RWPE2 (cell line): ENCODE measurements around the gene AMMECR1L.
"Not testable (repeated sequence)": the region's sequence is repeated elsewhere in the genome, so short reads cannot be mapped to it uniquely, and the experiment has no call there.

ENCODE experiments used
- ATAC-seq: fragments of 200-7000 bp; cut with Tn5 transposase; 3 replicates; pipeline ENCODE4 v1.9.1; 2021; ENCODE audit warnings: low read depth
- DNase-seq: peaks from one replicate; pipeline ENCODE4 v3.0.0-alpha.2; 2020; ENCODE audit warnings: low spot score
- H3K27ac ChIP-seq: fragments of 450-650 bp; 2 replicates; pipeline ENCODE4 v1.5.1; 2017; ENCODE audit warnings: mild to moderate bottlenecking; ENCODE audit not compliant: poor library complexity, severe bottlenecking
- H3K27me3 ChIP-seq: fragments of 250-450 bp; sonication (Bioruptor Pico); 2 replicates; pipeline ENCODE4 v1.5.1; 2021; ENCODE audit warnings: mild to moderate bottlenecking, moderate library complexity; ENCODE audit not compliant: insufficient read depth, poor library complexity, severe bottlenecking
- H3K36me3 ChIP-seq: fragments of 250-450 bp; sonication (Bioruptor Pico); 2 replicates; pipeline ENCODE4 v1.5.1; 2020; ENCODE audit warnings: low read depth, mild to moderate bottlenecking, moderate library complexity
- H3K4me1 ChIP-seq: fragments of 250-450 bp; sonication (Bioruptor Pico); 2 replicates; pipeline ENCODE4 v1.5.1; 2021; ENCODE audit warnings: mild to moderate bottlenecking, moderate library complexity; ENCODE audit not compliant: insufficient read depth, poor library complexity, severe bottlenecking
- H3K4me3 ChIP-seq: fragments of 250-450 bp; sonication (Bioruptor Pico); 2 replicates; pipeline ENCODE4 v1.5.1; 2021; ENCODE audit warnings: mild to moderate bottlenecking, moderate library complexity; ENCODE audit not compliant: severe bottlenecking
- H3K9me3 ChIP-seq: fragments of 250-450 bp; sonication (Bioruptor Pico); 2 replicates; pipeline ENCODE4 v1.5.1; 2021; ENCODE audit warnings: mild to moderate bottlenecking, moderate library complexity; ENCODE audit not compliant: severe bottlenecking
- TF ChIP-seq, protein P1 (sequence below): fragments of 450-650 bp; IDR thresholded peaks from one replicate; pipeline ENCODE4 v1.5.1; 2017; ENCODE audit warnings: mild to moderate bottlenecking, moderate library complexity; ENCODE audit not compliant: poor library complexity, severe bottlenecking

The AMMECR1L gene

DNA sequence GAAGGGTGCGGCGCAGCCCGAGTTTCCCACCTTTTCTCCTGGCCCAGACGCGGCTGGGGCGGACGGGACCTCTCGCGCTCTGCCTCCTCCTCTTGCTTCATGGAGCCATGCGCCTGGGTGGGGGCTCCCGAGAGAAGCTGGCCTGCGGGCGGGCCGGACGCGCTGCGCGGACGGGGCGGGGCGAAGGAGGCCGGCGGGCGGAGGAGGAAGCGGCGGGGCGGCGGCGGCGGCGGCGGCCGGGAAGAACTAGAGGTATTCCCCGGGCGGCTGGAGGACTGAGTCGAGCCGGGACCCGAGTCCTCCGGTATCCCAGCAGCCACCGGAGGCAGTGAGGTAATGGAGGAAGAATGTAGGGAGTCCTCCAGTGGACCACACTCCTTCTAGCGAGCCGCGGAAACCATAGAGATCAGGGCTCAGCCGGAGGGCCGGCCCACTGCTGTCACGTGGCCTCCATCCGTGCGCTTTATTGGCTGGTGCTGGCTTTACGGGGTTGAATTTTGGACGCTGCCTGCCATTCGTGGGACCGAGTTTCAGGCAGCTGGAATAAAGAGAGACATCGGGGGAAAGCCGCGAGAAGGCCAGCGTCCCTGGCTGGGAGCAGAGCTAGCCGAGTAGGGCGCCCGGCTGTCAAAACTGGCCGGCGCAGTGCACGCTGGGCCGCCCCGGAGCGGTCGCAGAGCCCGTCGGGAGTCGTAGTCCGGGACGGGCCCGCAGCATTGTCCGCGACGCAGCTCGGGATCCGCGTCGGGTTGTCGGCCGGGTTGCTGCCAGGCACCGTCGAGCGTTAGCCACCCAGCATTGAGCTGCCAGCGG, at the start of gene AMMECR1L:
AMMECR1L (minus strand) TSS at position 177 of the 813 bp plus-strand sequence. CDS start 11,722 bp downstream, outside the sequence.
- Histone ChIP-seq H3K4me1 (peaks cover 17% of the 10 kb centered on the region), H3K36me3 (peaks cover 32% of the 10 kb centered on the region), H3K4me3 (peak within 1 kb of the TSS; percentile 44), H3K27ac (peak within 1 kb of the TSS; percentile 74)
- not testable (repeated sequence) for DNase-seq, H3K9me3 ChIP-seq, H3K27me3 ChIP-seq
- peak; percentile 92 for ATAC-seq

DNA sequence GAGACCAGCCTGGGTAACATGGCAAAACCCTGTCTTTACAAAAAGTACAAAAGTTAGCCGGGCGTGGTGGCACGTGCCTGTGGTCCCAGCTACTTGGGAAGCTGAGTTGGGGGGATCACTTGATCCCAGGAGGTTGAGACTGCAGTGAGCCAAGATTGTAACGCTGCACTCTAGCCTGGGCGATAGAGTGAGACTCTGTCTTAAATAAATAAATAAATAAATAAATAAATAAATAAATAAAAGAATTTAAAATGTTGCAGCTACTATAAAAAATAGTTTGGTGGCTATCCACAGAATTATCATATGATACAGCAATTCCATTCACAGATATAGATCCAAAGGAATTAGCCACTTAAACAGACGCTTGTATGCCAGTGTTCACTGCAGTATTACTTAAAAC, 49.6 kb upstream of the AMMECR1L start:
- TF ChIP-seq, protein P1, sequence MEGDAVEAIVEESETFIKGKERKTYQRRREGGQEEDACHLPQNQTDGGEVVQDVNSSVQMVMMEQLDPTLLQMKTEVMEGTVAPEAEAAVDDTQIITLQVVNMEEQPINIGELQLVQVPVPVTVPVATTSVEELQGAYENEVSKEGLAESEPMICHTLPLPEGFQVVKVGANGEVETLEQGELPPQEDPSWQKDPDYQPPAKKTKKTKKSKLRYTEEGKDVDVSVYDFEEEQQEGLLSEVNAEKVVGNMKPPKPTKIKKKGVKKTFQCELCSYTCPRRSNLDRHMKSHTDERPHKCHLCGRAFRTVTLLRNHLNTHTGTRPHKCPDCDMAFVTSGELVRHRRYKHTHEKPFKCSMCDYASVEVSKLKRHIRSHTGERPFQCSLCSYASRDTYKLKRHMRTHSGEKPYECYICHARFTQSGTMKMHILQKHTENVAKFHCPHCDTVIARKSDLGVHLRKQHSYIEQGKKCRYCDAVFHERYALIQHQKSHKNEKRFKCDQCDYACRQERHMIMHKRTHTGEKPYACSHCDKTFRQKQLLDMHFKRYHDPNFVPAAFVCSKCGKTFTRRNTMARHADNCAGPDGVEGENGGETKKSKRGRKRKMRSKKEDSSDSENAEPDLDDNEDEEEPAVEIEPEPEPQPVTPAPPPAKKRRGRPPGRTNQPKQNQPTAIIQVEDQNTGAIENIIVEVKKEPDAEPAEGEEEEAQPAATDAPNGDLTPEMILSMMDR: no peak
- no peaks in the 10 kb centered on the region for H3K36me3 ChIP-seq
- H3K27me3 ChIP-seq: no peaks in the 10 kb centered on the region
- no peak overlapping the region for H3K4me3 ChIP-seq
- no peak for ATAC-seq
- no peak overlapping the region for H3K27ac ChIP-seq
- DNase-seq: no peak
- H3K9me3 ChIP-seq: no peaks in the 10 kb centered on the region
- peaks cover 10% of the 10 kb centered on the region for H3K4me1 ChIP-seq

DNA sequence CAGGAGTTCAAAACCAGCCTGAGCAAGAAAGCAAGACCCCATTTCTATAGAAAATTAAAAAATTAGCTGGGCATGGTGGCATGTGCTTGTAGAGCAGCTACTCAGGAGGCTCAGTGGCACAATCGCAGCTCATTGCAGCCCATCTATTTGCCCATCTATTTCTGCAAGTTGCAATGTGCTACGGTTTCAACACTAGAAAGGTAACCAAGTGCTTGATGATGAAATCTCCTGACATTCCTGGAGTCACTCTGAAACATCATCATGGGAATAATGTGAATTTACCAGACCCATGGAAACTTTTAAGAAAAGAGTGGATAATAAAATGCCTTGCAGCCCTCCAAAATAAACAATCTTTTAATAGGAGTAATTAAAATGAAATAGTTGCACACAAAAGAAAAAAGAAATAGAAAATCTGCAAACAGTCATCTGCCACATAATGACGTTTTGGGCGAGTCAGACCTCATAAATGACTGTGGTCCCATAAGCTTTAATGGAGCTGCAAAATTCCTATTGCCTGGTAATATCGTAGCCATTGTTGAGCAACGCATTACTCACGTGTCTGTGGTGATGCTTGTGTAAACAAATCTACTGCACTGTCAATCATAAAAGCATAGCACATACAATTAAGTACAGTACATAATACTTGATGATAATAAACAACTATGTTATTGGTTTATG, 46.6 kb upstream of the AMMECR1L start:
- peak; percentile 89 for ATAC-seq
- H3K27me3 ChIP-seq: no peaks in the 10 kb centered on the region
- no peaks in the 10 kb centered on the region for H3K9me3 ChIP-seq
- no peak overlapping the region for H3K4me3 ChIP-seq
- TF ChIP-seq, protein P1: no peak
- H3K36me3 ChIP-seq: no peaks in the 10 kb centered on the region
- H3K27ac ChIP-seq: peak overlapping the region; percentile 12
- H3K4me1 ChIP-seq: peaks cover 10% of the 10 kb centered on the region
- DNase-seq: no peak

DNA sequence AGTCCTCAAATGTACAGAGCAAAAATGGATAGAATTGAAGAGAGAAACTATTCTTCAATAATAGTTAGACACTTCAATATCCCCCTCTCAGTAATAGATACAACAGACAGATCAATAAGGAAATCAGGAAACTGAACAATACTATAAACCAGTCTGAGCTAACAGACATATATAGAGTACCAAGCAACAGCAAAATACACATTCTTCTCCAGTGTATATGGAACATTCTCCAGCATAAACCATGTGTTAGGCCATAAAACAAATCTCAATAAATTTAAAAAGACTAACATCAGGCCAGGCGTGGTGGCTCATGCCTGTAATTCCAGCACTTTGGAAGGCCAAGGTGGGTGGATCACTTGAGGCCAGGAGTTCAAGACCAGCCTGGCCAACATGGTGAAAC, 43.7 kb upstream of the AMMECR1L start:
- Histone ChIP-seq H3K27ac (no peak overlapping the region), H3K4me1 (peaks cover 10% of the 10 kb centered on the region), H3K27me3 (no peaks in the 10 kb centered on the region), H3K4me3 (no peak overlapping the region), H3K9me3 (no peaks in the 10 kb centered on the region), H3K36me3 (no peaks in the 10 kb centered on the region)
- TF ChIP-seq, protein P1: no peak
- ATAC-seq (no peak), DNase-seq (no peak)

DNA sequence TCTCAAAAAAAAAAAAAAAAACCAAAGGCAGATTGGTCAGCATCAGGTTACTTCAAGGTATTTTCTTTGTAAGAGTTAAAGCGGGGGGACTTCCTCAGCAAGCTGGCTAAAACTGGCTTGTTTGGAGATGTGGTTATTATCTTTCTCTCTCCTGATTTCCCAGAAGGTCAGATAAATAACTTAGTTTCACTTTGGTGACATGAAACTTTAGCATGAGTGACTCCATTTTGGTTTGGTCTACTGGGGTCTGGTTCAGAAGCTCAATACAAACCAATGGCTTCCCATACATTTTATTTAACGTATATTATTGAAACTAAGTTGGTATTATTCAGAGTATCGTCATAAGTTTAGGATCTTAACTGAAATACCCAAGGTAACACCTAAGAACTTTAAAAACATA, 41.6 kb upstream of the AMMECR1L start:
- DNase-seq: no peak
- TF ChIP-seq, protein P1: no peak
- Histone ChIP-seq H3K9me3 (no peaks in the 10 kb centered on the region), H3K4me3 (no peak overlapping the region), H3K27ac (no peak overlapping the region), H3K36me3 (no peaks in the 10 kb centered on the region), H3K4me1 (peaks cover 4% of the 10 kb centered on the region), H3K27me3 (no peaks in the 10 kb centered on the region)
- ATAC-seq: no peak
